HCT116 (cell line): Measurements from ENCODE around the gene CCL27. TPM values are rescaled to one million over a fixed set of nuclear protein-coding genes. Genes with fewer than 3 reads are reported as not detected.

Source experiments
- ATAC-seq: fragments of 200-7000 bp; cut with Tn5 transposase; 2 replicates; pipeline ENCODE4 v1.9.1; 2020; ENCODE audit warnings: mild to moderate bottlenecking, moderate library complexity
- BruUV-seq: library from RNA; stranded (reverse); fragments of 400-500 nt; replicated peaks from 2 replicates; lab custom pipeline; 2021; lab: Mats Ljungman, UMichigan
- CTCF ChIA-PET: fragments of 300-600 bp; sonication (Branson Sonifier 250); formaldehyde crosslinking; loops from one replicate; lab custom pipeline; 2021; ENCODE audit warnings: antibody characterized with exemption; lab: Charles Lee
- POLR2A ChIA-PET: fragments of 300-600, 350-600 bp; sonication (Branson Sonifier 250); formaldehyde crosslinking; loops from one replicate; lab custom pipeline; 2021; ENCODE audit warnings: antibody characterized with exemption; lab: Charles Lee
- RAD21 ChIA-PET, 2 experiments: fragments of 300-600 bp; sonication (Branson Sonifier 250); formaldehyde crosslinking; loops; one replicate each; lab custom pipeline; 2023; ENCODE audit warnings: low total read pairs in 2 of 2; ENCODE audit not compliant: uncharacterized antibody in 2 of 2, unreplicated experiment in 2 of 2, low non-redundant PET in 1 of 2; lab: Charles Lee
- DNase-seq: peaks from one replicate; pipeline ENCODE4 v3.0.0-alpha.2; 2010; ENCODE audit warnings: low read depth, low spot score
- H2AFZ ChIP-seq: fragments of 200-600 bp; shearing (Covaris generic), sonication (generic); 2 replicates; pipeline ENCODE4 v1.6.1; 2017; ENCODE audit warnings: low read depth, mixed run types, mixed read lengths, antibody characterized with exemption, low read length; ENCODE audit not compliant: poor library complexity, severe bottlenecking
- H3K27ac ChIP-seq: 2 replicates; pipeline ENCODE4 v1.5.1; 2012; ENCODE audit warnings: low read depth, low read length
- H3K27me3 ChIP-seq: fragments of 200-600 bp; sonication (generic); 2 replicates; pipeline ENCODE4 v1.6.1; 2016; ENCODE audit warnings: mixed run types, low read length, mixed read lengths; ENCODE audit not compliant: insufficient read depth
- H3K36me3 ChIP-seq, 2 experiments: fragments of 200-500 bp in 1 of 2; fragments of 200-600 bp in 1 of 2; sonication (Bioruptor generic) in 1 of 2; sonication (generic) in 1 of 2; 2 replicates each; pipeline versions ENCODE4 v1.5.1 to v1.6.1; 2014 to 2016; ENCODE audit warnings: low read length in 2 of 2, inconsistent platforms in 1 of 2, mixed read lengths in 1 of 2, mixed run types in 1 of 2; ENCODE audit not compliant: insufficient read depth in 2 of 2, control insufficient read depth in 1 of 2
- H3K4me1 ChIP-seq, 2 experiments: fragments of 200-600 bp in 1 of 2; sonication (generic) in 1 of 2; 2 replicates each; pipeline versions ENCODE4 v1.5.1 to v1.6.1; 2012 to 2017; ENCODE audit warnings: low read length in 2 of 2, inconsistent platforms in 1 of 2, mild to moderate bottlenecking in 1 of 2, mixed read lengths in 1 of 2, mixed run types in 1 of 2, moderate library complexity in 1 of 2; ENCODE audit not compliant: insufficient read depth in 2 of 2, control insufficient read depth in 1 of 2
- H3K4me2 ChIP-seq: fragments of 200-600 bp; sonication (generic); 2 replicates; pipeline ENCODE4 v1.6.1; 2017; ENCODE audit warnings: mixed run types, low read length, mixed read lengths
- H3K4me3 ChIP-seq, 2 experiments: fragments of 200-600 bp in 1 of 2; sonication (generic) in 1 of 2; replicated peaks in 1 of 2; 2 replicates each; pipeline ENCODE4 v1.5.1; 2011 to 2016; ENCODE audit warnings: low read length in 2 of 2, control low read depth in 1 of 2, low read depth in 1 of 2, mild to moderate bottlenecking in 1 of 2, mixed read lengths in 1 of 2, mixed run types in 1 of 2
- H3K79me2 ChIP-seq: fragments of 200-600 bp; sonication (generic); 2 replicates; pipeline ENCODE4 v1.6.1; 2017; ENCODE audit warnings: mild to moderate bottlenecking, mixed run types, low read length, moderate library complexity, mixed read lengths; ENCODE audit not compliant: insufficient read depth
- H3K9ac ChIP-seq: fragments of 200-600 bp; sonication (generic); 2 replicates; pipeline ENCODE4 v1.6.1; 2016; ENCODE audit warnings: low read length, mixed read lengths
- H3K9me2 ChIP-seq: fragments of 200-600 bp; sonication (generic), shearing (Covaris generic); 2 replicates; pipeline ENCODE4 v1.6.1; 2017; ENCODE audit warnings: mixed run types, mild to moderate bottlenecking, moderate library complexity; ENCODE audit not compliant: insufficient read depth
- H3K9me3 ChIP-seq, 2 experiments: fragments of 200-500 bp in 1 of 2; fragments of 200-600 bp in 1 of 2; sonication (Bioruptor generic) in 1 of 2; sonication (generic) in 1 of 2; 2 replicates each; pipeline ENCODE4 v1.6.1; 2014 to 2017; ENCODE audit warnings: low read length in 2 of 2, mixed read lengths in 2 of 2, inconsistent platforms in 1 of 2, low read depth in 1 of 2, mild to moderate bottlenecking in 1 of 2, mixed run types in 1 of 2, moderate library complexity in 1 of 2; ENCODE audit not compliant: control insufficient read depth in 1 of 2, insufficient read depth in 1 of 2
- H4K20me1 ChIP-seq: fragments of 200-600 bp; sonication (generic), shearing (Covaris generic); 2 replicates; pipeline ENCODE4 v1.6.1; 2017; ENCODE audit warnings: mixed run types, mild to moderate bottlenecking, moderate library complexity; ENCODE audit not compliant: insufficient read depth
- ATF3 ChIP-seq: IDR thresholded peaks from 2 replicates; pipeline ENCODE4 v1.6.1; 2012
- CBX3 ChIP-seq: IDR thresholded peaks from 2 replicates; pipeline ENCODE4 v1.6.1; 2012; ENCODE audit warnings: low read depth
- EGR1 ChIP-seq: IDR thresholded peaks from 2 replicates; pipeline ENCODE4 v1.6.1; 2012; ENCODE audit warnings: low read depth
- EZH2 ChIP-seq: fragments of 200-600 bp; sonication (generic); IDR thresholded peaks from 2 replicates; pipeline ENCODE4 v1.6.1; 2017; ENCODE audit warnings: antibody characterized with exemption, mixed run types
- EZH2phosphoT487 ChIP-seq: fragments of 200-600 bp; IDR thresholded peaks from 2 replicates; pipeline ENCODE4 v1.6.1; 2018; ENCODE audit warnings: antibody characterized with exemption, borderline replicate concordance
- FOSL1 ChIP-seq: IDR thresholded peaks from 2 replicates; pipeline ENCODE4 v1.6.1; 2012; ENCODE audit warnings: low read depth
- POLR2A ChIP-seq: IDR thresholded peaks from 2 replicates; pipeline ENCODE4 v1.7.0; 2011; ENCODE audit warnings: borderline replicate concordance; ENCODE audit not compliant: insufficient read depth, insufficient read length; ENCODE audit errors: extremely low read depth
- POLR2AphosphoS5 ChIP-seq: IDR thresholded peaks from 2 replicates; pipeline ENCODE4 v1.6.1; 2011; ENCODE audit warnings: mild to moderate bottlenecking, low read depth, low read length, moderate library complexity
- SP1 ChIP-seq: IDR thresholded peaks from 2 replicates; pipeline ENCODE4 v1.6.1; 2012; ENCODE audit warnings: low read depth
- YY1 ChIP-seq: IDR thresholded peaks from 2 replicates; pipeline ENCODE4 v1.6.1; 2011; ENCODE audit warnings: low read length, low read depth, moderate library complexity, mild to moderate bottlenecking; ENCODE audit not compliant: insufficient replicate concordance; ENCODE audit errors: extremely low read depth
- ZNF274 ChIP-seq: fragments of 200-500 bp; sonication (Bioruptor generic); IDR thresholded peaks from 2 replicates; pipeline ENCODE4 v1.6.1; 2014; ENCODE audit warnings: mild to moderate bottlenecking, low read depth, low read length, inconsistent platforms
- intact Hi-C: fragments of 100-400 bp; cut with micrococcal nuclease; formaldehyde crosslinking; loops from 2 replicates; pipeline ENCODE4 v1.10.0; 2022
- total RNA-seq: library from RNA; stranded (reverse); gene quantifications from one replicate; pipeline ENCODE4 v1.2.1, GENCODE V29; 2021; ENCODE audit not compliant: unreplicated experiment
- TF ChIP-seq, protein P1 (sequence below), 3 experiments: fragments of 200-600 bp in 1 of 3; sonication (generic) in 1 of 3; IDR thresholded peaks in 2 of 3; conservative IDR thresholded peaks in 1 of 3; 2 replicates each; pipeline ENCODE4 v1.5.1; 2012 to 2017; ENCODE audit warnings: low read depth in 2 of 3, low read length in 2 of 3, antibody characterized with exemption in 1 of 3, borderline replicate concordance in 1 of 3, control low read depth in 1 of 3, mild to moderate bottlenecking in 1 of 3, mixed read lengths in 1 of 3, mixed run types in 1 of 3, moderate library complexity in 1 of 3; ENCODE audit not compliant: insufficient read depth in 1 of 3
- TF ChIP-seq, protein P2 (sequence below): IDR thresholded peaks from 2 replicates; pipeline ENCODE4 v1.6.1; 2012

CCL27 gene
- total RNA-seq, 1 experiment from 2014 or later, result 1.0 TPM

DNA sequence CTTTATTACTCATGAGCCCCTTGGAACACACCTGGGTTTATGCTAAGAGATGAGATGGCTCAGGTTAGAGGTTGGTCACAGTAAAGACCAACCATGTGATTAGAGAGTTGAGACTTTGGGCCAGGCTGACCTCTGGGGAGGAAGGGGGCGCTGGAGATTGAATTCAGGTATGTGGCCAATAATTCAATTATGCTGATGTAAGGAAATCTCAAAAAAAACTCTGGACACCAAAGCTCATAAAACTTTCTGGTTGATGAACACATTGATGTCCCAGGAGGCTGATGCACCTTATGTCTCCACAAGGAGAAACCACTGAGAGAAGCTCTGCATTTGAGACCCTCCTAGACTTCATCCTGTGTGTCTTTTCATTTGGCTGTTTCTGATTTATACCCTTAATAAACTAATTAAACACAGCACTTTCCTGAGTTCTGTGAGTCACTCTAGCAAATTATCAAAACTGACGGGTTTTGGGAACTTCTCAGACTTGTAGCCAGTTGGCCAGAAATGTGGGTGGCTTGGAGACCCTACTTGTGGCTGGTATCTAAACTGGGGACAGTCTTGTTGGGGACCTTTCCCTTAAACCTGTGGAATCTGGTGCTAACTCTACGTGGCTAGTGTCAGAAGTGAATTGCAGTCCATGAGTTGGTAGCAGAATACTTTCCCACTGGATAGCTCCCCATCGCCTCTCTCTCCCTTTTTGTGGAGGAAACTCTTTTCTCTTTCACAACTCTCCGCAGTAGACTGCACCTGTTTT lies 7.5 kb upstream of the CCL27 start:
- Histone ChIP-seq H3K79me2 (peaks cover 12% of the 10 kb centered on the region; the same call in 1 of the 2 replicates), H3K4me3 (no peak overlapping the region), H3K4me2 (no peak overlapping the region)
- POLR2A ChIA-PET, result no interaction called here
- no TSS peak for BruUV-seq
- intact Hi-C loops, result loop anchor here (10.0 kb wide), 1 partner anchor 315 kb away; the partner anchor contains the start of gene DNAJB5
- RAD21 ChIA-PET, result no interaction called here
- TF ChIP-seq CBX3, result no peak
- TF ChIP-seq YY1, result no peak
- TF ChIP-seq, all 23 proteins: peak for 0
- CTCF ChIA-PET, result no interaction called here
- H3K36me3 ChIP-seq, result no peaks in the 10 kb centered on the region
- H3K9ac ChIP-seq, result no peak overlapping the region
- no peak overlapping the region for H3K27ac ChIP-seq
- H3K27me3 ChIP-seq, result no peaks in the 10 kb centered on the region
- no peak for ATAC-seq
- no peaks in the 10 kb centered on the region for H3K9me3 ChIP-seq
- no peak overlapping the region for H2AFZ ChIP-seq
- no peaks in the 10 kb centered on the region for H4K20me1 ChIP-seq
- H3K9me2 ChIP-seq, result no peaks in the 10 kb centered on the region
- H3K4me1 ChIP-seq, result peaks cover under 1 to 12% of the 10 kb centered on the region in 2 experiments; a peak in 3 of 4 replicates
- no peak for DNase-seq

DNA sequence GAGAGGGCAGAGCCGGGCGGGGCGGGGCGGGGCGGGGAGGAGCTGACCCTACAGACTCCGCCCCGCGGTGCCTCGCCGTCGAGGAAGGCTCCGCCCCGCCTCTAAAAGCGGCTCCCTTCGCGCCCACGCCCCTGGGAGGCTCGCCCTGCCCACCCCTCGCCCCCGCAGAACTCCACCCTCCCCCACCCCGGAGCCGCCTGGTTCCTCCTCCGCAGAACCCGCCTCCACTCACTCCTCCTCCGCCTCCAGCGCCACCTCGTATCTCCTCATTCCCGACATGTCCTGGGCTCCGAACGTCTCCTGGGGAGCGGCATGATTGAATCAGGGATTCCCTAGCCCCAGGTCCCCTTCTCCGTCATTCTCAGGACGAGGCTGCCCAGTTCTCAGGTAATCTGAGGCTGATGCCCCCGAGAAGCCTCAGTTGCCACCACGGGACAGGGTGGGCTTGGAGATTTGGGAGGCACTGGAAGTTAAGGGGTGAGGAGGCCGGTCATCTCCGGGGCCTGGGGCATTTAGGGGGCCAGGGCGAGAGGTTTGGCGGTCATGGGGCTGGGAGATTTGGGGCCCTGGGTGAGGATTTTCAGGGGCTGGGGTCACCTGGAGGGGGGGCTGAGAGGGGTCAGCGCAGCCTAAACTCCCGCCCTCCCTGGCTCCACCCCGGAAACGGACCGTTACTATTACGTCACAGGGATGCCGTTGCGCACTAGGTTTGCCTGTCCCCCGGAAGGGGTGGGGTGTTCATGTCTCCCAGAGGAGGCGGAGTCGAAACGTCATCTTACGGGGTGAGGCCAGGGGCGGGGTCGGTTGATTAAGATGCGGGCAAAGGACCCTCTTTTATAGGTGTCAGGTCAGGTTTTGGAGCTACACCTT lies 3.2 kb upstream of the CCL27 start:
- H3K9ac ChIP-seq, result peak overlapping the region; percentile 91
- H3K4me3 ChIP-seq, result peak overlapping the region; percentile 91
- CTCF ChIA-PET, result interaction anchor here (0.7 to 2.3 kb wide), 10 partner anchors 9 to 429 kb away, joined by 3 to 12 read pairs (median 4); partner anchors contain the start of gene GALT
- peak overlapping the region; percentile 98 for H3K4me2 ChIP-seq
- H3K79me2 ChIP-seq, result peaks cover 12% of the 10 kb centered on the region; the same call in 1 of the 2 replicates
- no peaks in the 10 kb centered on the region for H3K36me3 ChIP-seq
- H4K20me1 ChIP-seq, result no peaks in the 10 kb centered on the region
- H3K9me3 ChIP-seq, result no peaks in the 10 kb centered on the region
- H3K27ac ChIP-seq, result peak overlapping the region; percentile 88
- ATAC-seq (peak; percentile 83), DNase-seq (peak; percentile 92)
- RAD21 ChIA-PET, result no interaction called here
- H3K27me3 ChIP-seq, result no peaks in the 10 kb centered on the region
- TF ChIP-seq POLR2A, result peak; percentile 69
- peak; percentile 74 for TF ChIP-seq POLR2AphosphoS5
- no peak for TF ChIP-seq FOSL1
- peak; percentile 70 for TF ChIP-seq SP1
- TF ChIP-seq EGR1, result peak; percentile 95
- no peak for TF ChIP-seq ZNF274
- TF ChIP-seq EZH2, result no peak
- TF ChIP-seq CBX3, result no peak
- TF ChIP-seq, protein P1, sequence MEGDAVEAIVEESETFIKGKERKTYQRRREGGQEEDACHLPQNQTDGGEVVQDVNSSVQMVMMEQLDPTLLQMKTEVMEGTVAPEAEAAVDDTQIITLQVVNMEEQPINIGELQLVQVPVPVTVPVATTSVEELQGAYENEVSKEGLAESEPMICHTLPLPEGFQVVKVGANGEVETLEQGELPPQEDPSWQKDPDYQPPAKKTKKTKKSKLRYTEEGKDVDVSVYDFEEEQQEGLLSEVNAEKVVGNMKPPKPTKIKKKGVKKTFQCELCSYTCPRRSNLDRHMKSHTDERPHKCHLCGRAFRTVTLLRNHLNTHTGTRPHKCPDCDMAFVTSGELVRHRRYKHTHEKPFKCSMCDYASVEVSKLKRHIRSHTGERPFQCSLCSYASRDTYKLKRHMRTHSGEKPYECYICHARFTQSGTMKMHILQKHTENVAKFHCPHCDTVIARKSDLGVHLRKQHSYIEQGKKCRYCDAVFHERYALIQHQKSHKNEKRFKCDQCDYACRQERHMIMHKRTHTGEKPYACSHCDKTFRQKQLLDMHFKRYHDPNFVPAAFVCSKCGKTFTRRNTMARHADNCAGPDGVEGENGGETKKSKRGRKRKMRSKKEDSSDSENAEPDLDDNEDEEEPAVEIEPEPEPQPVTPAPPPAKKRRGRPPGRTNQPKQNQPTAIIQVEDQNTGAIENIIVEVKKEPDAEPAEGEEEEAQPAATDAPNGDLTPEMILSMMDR (IDR thresholded peaks at IDR 0.05 in 2 of 3, conservative IDR thresholded peaks at IDR 0.05 in 1 of 3; ENCODE audit: borderline replicate concordance in 1 of 3, insufficient read depth in 1 of 3, low read depth in 2 of 3, low read length in 2 of 3), result no peak
- TF ChIP-seq ATF3, result no peak
- no peak for TF ChIP-seq EZH2phosphoT487
- peak; percentile 7 for TF ChIP-seq YY1
- TF ChIP-seq, protein P2, sequence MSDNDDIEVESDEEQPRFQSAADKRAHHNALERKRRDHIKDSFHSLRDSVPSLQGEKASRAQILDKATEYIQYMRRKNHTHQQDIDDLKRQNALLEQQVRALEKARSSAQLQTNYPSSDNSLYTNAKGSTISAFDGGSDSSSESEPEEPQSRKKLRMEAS, result no peak
- intact Hi-C loops, result loop anchor here (2.0 kb wide), 1 partner anchor 53 kb away; the partner anchor contains the start of gene RPP25L
- POLR2A ChIA-PET, result interaction anchor here (0.6 to 1.7 kb wide), 6 partner anchors 14 to 881 kb away, joined by 3 to 14 read pairs (median 6); partner anchors contain the start of genes ATOSB, GALT, IL11RA and SIGMAR1
- H3K4me1 ChIP-seq, result peaks cover 10 to 27% of the 10 kb centered on the region in 2 experiments
- no peak overlapping the region for H2AFZ ChIP-seq
- H3K9me2 ChIP-seq, result no peaks in the 10 kb centered on the region
- TSS peak; percentile 70 for BruUV-seq
